Measurements from ENCODE around the gene TRIP13.
"Not testable (repeated sequence)": the region's sequence is repeated elsewhere in the genome, so short reads cannot be mapped to it uniquely, and the experiment has no call there.

Gene TRIP13

DNA sequence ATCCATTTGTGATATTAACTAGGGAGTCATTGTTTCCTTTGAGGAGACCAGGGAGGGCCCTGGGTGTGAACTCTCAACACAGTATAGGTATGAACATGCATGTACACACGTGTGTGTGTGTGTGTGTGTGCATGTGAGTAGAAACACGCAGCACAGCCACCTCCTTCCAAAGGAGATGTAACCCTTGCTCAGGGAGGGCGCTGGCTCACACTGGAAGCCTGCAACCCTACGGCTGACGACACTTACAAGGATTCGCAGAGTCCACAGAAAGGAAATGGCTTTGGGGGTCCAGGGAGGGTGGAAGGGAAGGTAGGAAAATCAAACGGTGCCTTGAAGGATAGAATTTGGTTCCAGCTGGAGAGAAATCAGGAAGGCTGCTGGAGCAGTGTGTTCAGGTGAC, 21.9 kb downstream of the TRIP13 start:
- no peak for TF ChIP-seq FOXP2 (optimal IDR thresholded peaks at IDR 0.05; ENCODE audit: control extremely low read depth, extremely low read length, insufficient read depth)
- no peak for TF ChIP-seq EZH2 (IDR thresholded peaks at IDR 0.05)
- TF ChIP-seq POLR2AphosphoS5 (IDR thresholded peaks at IDR 0.05; ENCODE audit: borderline replicate concordance, low read depth, low read length) = no peak
- H3K9me3 ChIP-seq (ENCODE audit: low read depth, low read length) = no peaks in the 10 kb centered on the region
- H3K9ac ChIP-seq (ENCODE audit: insufficient read length) = no peak overlapping the region
- H3K27ac ChIP-seq = no peak overlapping the region
- peaks cover 32% of the 10 kb centered on the region; the same call in 1 of the 2 replicates for H3K36me3 ChIP-seq (ENCODE audit: insufficient read depth, low read length)
- no peak for DNase-seq (ENCODE audit: low read depth, low spot score)
- H3K4me3 ChIP-seq = no peak overlapping the region

DNA sequence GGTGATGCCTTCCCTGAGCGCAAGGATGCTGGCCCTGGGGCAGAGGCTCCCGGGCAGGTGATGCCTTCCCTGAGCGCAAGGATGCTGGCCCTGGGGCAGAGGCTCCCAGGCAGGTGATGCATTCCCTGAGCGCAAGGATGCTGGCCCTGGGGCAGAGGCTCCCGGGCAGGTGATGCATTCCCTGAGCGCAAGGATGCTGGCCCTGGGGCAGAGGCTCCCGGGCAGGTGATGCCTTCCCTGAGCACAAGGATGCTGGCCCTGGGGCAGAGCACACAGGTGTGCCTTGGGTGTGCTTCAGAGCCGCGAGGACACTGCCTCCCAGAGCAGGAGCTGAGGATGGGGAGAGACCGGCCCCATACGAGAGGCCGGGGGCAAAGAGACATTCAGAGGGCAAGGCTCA, 22.7 kb downstream of the TRIP13 start:
- peaks cover 32% of the 10 kb centered on the region; the same call in 1 of the 2 replicates for H3K36me3 ChIP-seq (ENCODE audit: insufficient read depth, low read length)
- not testable (repeated sequence) for H3K27ac ChIP-seq; H3K9ac ChIP-seq (ENCODE audit: insufficient read length); DNase-seq (ENCODE audit: low read depth, low spot score); H3K9me3 ChIP-seq (ENCODE audit: low read depth, low read length); H3K4me3 ChIP-seq

DNA sequence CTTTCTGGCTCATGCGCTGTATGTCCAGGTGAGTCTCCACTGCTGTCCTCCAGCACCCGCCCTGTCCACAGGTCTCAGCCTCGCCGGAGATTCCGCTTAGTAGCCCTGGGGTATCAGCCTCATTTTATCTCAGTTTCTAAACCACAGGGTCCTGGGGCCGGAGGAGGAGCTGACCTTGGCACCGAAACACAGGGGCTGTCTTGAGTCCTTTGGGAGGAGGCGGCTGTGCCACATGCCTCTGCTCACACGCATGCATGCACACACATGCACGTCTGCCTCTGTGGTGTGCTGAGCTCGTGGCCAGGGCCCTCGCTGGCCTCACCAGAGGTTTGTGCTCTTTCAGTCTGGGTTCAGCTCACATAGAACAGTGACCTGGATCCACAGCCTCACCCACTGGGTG, 23.3 kb downstream of the TRIP13 start:
- Histone ChIP-seq H3K9ac (ENCODE audit: insufficient read length) (no peak overlapping the region), H3K27ac (no peak overlapping the region), H3K36me3 (ENCODE audit: insufficient read depth, low read length) (peaks cover 32% of the 10 kb centered on the region; the same call in 1 of the 2 replicates), H3K4me3 (no peak overlapping the region), H3K9me3 (ENCODE audit: low read depth, low read length) (no peaks in the 10 kb centered on the region)
- DNase-seq (ENCODE audit: low read depth, low spot score) = no peak
- TF ChIP-seq POLR2AphosphoS5 (IDR thresholded peaks at IDR 0.05; ENCODE audit: borderline replicate concordance, low read depth, low read length) (no peak), EZH2 (IDR thresholded peaks at IDR 0.05) (no peak), FOXP2 (optimal IDR thresholded peaks at IDR 0.05; ENCODE audit: control extremely low read depth, extremely low read length, insufficient read depth) (no peak)

DNA sequence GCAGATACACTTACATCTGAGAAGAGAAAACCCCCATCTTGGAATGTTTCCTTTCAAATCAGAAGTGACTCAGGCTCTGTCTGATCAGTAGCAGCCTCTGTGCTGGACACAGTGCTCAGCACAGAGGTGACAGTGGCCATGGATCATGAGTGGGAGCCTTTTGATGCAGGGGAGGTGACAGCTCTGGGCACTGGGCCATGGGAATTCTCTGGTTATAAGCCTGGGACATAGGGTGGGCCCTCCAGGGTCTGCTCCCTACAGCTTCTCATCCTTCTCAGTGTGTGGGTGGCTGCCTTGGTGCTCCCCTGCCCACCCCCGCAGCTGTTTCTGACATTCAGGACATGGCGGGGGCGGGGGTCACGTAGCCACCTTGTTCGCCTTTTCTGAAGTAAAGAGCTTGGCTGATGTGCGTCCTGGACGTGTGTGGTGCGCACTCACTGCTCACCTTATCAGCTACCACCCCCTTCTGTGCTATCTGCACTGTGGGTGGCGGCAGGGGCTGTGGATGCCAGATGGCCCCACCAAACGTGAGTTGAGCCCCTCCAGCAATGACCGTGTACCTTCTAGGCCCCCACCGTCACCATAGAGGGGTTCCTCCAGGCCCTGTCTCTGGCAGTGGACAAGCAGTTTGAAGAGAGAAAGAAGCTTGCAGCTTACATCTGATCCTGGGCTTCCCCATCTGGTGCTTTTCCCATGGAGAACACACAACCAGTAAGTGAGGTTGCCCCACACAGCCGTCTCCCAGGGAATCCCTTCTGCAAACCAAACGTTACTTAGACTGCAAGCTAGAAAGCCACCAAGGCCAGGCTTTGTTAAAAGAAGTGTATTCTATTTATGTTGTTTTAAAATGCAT, 24.0 kb downstream of the TRIP13 start:
- Histone ChIP-seq H3K9ac (ENCODE audit: insufficient read length) (no peak overlapping the region), H3K36me3 (ENCODE audit: insufficient read depth, low read length) (peaks cover 32% of the 10 kb centered on the region; the same call in 1 of the 2 replicates), H3K9me3 (ENCODE audit: low read depth, low read length) (no peaks in the 10 kb centered on the region), H3K27ac (no peak overlapping the region), H3K4me3 (no peak overlapping the region)
- TF ChIP-seq POLR2AphosphoS5 (IDR thresholded peaks at IDR 0.05; ENCODE audit: borderline replicate concordance, low read depth, low read length) (no peak), FOXP2 (optimal IDR thresholded peaks at IDR 0.05; ENCODE audit: control extremely low read depth, extremely low read length, insufficient read depth) (no peak), EZH2 (IDR thresholded peaks at IDR 0.05) (no peak)
- DNase-seq (ENCODE audit: low read depth, low spot score) = no peak

DNA sequence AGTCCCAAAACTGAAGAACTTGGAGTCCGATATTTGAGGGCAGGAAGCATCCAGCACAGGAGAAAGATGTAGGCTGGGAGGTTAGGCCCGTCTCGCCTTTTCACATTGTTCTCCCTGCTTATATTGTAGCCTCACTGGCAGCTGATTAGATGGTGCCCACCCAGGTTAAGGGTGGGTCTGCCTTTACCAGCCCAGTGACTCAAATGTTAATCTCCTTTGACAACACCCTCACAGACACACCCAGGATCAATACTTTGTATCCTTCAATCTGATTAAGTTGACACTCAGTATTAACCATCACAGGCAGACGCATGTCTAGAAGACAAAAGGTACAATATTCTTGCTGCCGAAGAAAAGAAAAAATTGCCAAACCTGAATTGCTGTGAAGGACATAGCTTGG, 26.0 kb downstream of the TRIP13 start:
- not testable (repeated sequence) for H3K27ac ChIP-seq; H3K4me3 ChIP-seq; H3K9ac ChIP-seq (ENCODE audit: insufficient read length); DNase-seq (ENCODE audit: low read depth, low spot score); H3K9me3 ChIP-seq (ENCODE audit: low read depth, low read length)
- H3K36me3 ChIP-seq (ENCODE audit: insufficient read depth, low read length) = peaks cover 30% of the 10 kb centered on the region; the same call in 1 of the 2 replicates

DNA sequence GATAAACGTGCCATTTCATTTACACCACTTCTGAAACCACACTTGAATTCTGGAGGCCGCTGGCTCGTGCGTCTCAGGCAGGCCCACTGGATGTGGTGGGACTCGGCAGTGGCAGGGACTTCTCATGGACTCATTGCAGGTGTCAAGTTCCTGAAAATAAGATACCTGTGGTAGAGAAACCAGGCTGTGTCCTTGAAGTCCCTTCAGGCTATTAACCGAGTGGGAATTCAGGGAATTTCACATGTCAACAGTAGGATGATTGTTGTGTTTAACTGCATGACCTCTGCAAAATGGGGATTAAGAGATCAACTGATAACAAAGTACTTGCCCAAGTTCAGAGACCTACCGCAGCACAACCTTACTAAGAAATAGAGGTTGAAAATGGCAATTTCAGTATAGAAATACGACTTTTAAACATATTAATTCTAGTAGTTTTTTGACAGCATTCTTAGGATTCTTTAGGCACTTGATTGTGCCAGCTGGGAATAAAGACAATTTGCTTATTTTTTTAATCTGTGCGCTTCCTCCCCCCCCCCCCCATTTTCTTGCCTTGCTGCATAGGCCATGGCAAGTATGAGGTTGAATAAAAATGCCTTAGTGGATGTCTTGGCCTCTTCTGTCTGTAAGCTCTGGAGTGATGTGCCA, 26.8 kb downstream of the TRIP13 start:
- DNase-seq (ENCODE audit: low read depth, low spot score) = no peak
- peaks cover 25% of the 10 kb centered on the region; the same call in 1 of the 2 replicates for H3K36me3 ChIP-seq (ENCODE audit: insufficient read depth, low read length)

DNA sequence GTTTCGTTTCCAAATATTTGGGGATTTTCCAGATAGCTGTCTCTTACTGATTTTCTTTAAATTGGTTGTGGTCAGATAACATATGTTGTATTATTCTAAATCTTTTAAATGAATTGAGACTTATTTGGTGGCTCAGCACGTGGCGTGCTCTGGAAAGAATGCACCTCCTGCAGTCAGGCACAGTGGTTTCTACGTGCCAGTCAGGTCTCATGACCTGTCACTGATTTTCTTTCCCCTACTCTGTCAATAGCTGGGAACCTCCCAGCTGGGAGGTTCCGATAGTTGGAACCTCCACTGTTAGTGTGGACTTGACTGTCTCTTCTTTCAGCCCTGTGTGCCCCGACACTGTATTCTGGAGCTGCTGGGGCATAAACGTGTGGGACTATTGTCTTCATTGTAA, 27.6 kb downstream of the TRIP13 start:
- no peak overlapping the region for H3K9ac ChIP-seq (ENCODE audit: insufficient read length)
- H3K4me3 ChIP-seq = no peak overlapping the region
- peaks cover 19% of the 10 kb centered on the region; the same call in 1 of the 2 replicates for H3K36me3 ChIP-seq (ENCODE audit: insufficient read depth, low read length)
- no peak for DNase-seq (ENCODE audit: low read depth, low spot score)
- H3K27ac ChIP-seq = no peak overlapping the region
- H3K9me3 ChIP-seq (ENCODE audit: low read depth, low read length) = no peaks in the 10 kb centered on the region
- no peak for TF ChIP-seq FOXP2 (optimal IDR thresholded peaks at IDR 0.05; ENCODE audit: control extremely low read depth, extremely low read length, insufficient read depth)
- TF ChIP-seq EZH2 (IDR thresholded peaks at IDR 0.05) = no peak
- TF ChIP-seq POLR2AphosphoS5 (IDR thresholded peaks at IDR 0.05; ENCODE audit: borderline replicate concordance, low read depth, low read length) = no peak

More for the DNA sequence above, 26.8 kb downstream of the TRIP13 start:
- no peak for TF ChIP-seq FOXP2 (optimal IDR thresholded peaks at IDR 0.05; ENCODE audit: control extremely low read depth, extremely low read length, insufficient read depth)
- TF ChIP-seq POLR2AphosphoS5 (IDR thresholded peaks at IDR 0.05; ENCODE audit: borderline replicate concordance, low read depth, low read length) = no peak
- no peak for TF ChIP-seq EZH2 (IDR thresholded peaks at IDR 0.05)
- no peak overlapping the region for H3K4me3 ChIP-seq
- H3K9me3 ChIP-seq (ENCODE audit: low read depth, low read length) = no peaks in the 10 kb centered on the region
- no peak overlapping the region for H3K9ac ChIP-seq (ENCODE audit: insufficient read length)
- H3K27ac ChIP-seq = no peak overlapping the region

DNA sequence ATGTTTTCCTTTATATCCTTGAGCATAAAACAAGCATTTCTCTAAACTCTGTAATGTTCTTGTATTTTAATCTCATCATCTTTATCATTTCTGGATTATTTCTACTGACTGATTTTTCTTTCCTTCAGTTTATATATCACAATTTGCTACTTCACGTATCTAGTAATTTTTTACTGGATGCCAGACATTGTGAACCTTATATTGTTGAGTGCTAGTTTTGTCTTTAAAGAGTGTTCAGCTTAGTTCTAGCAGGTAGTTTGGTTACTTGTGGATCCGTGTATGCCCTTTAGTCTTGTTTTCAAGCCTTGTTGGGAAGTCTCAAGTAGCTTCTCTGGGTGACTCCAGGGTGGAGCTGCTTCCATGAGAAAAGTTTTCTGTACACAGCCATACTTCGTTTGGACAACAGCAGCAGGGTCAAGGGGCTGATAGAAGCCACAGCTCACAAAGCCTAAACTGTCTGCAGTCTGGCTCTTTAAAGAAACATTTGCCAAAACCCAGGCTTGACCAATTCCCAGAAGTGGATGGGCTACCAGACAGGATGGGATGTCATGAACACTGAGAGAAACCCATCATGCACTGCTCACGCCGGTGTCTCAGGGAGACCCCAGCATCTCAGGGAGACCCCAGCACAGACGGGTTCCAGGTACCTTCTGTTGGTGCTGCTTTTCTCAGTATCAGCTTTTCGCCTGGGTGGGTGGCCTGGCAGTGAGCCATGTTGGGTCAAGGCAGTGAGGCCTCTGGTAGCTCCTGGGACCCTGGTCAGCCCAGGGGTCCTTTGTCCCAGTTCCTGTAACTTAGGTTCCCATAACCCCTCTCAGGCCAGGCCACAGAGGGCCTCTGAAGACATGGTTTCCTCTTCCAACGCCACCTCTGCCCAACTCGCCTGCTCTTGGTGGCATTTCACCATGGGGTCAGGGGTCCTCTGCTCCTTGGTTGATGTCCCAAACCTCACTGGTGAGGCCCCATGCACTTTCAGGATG, 29.1 kb downstream of the TRIP13 start:
- Histone ChIP-seq H3K9ac (ENCODE audit: insufficient read length) (no peak overlapping the region), H3K27ac (no peak overlapping the region), H3K4me3 (no peak overlapping the region), H3K36me3 (ENCODE audit: insufficient read depth, low read length) (peaks cover 8% of the 10 kb centered on the region; the same call in 1 of the 2 replicates), H3K9me3 (ENCODE audit: low read depth, low read length) (no peaks in the 10 kb centered on the region)
- TF ChIP-seq POLR2AphosphoS5 (IDR thresholded peaks at IDR 0.05; ENCODE audit: borderline replicate concordance, low read depth, low read length) (no peak), FOXP2 (optimal IDR thresholded peaks at IDR 0.05; ENCODE audit: control extremely low read depth, extremely low read length, insufficient read depth) (no peak), EZH2 (IDR thresholded peaks at IDR 0.05) (no peak)
- no peak for DNase-seq (ENCODE audit: low read depth, low spot score)
